ENCODE measurements around the gene PRRX2. TPM values are rescaled to one million over a fixed set of nuclear protein-coding genes. Genes with fewer than 3 reads are reported as not detected.

The PRRX2 gene
- total and polyA plus RNA-seq, 2 of the 4 experiments (the other 2 are of a cell fraction) = 12.7 to 35.5 TPM

DNA sequence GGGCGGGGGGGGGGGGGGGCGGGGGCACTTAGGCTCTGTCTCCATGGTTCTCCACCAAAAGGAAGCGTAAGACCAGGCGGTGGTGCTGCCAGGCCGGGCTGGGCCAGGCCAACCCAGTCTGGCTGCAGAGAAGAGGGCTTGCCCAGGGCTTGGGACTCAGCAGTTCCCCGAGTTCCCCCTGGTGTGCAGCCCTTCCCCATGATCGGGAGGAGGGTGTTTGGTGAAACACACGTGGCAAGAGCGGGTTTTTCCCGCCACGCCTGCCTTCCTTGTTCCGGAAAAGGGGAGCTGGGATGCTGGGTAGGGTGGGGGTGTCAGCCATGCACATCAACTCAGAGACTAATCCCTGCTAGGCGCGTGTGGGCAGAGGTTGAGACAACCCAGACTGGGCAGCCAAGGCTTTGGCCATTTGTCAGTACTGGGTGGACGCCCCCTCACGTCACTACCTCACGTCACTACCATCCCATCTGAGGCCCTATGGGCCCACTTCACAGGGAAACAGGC is 32.9 kb downstream of the PRRX2 start:
- in situ Hi-C loops (cut with MboI; ENCODE audit: low sequenced_read_pairs) = no loop called here
- peak overlapping the region; percentile 34 for H3K9ac ChIP-seq (ENCODE audit: low read depth, low read length)
- no peak overlapping the region for H3K4me2 ChIP-seq (ENCODE audit: low read depth, low read length)

More for the DNA sequence above, 32.9 kb downstream of the PRRX2 start:
- peaks cover 11% of the 10 kb centered on the region for H3K36me3 ChIP-seq (ENCODE audit: control insufficient read depth, insufficient read depth, low read length)
- ATAC-seq (ENCODE audit: low read depth) (no peak; the same call in 1 of the 2 replicates), DNase-seq (no peak)
- peak overlapping the region; percentile 99 for H2BK120ac ChIP-seq (ENCODE audit: low read depth, low read length)
- intact Hi-C loops (cut with micrococcal nuclease) (no loop called here), dilution Hi-C loops (cut with HindIII; ENCODE audit: low sequenced_read_pairs, unreplicated experiment) (no loop called here)
- BruUV-seq (replicated peaks) = no TSS peak
- H2AK5ac ChIP-seq (ENCODE audit: low read depth, low read length) = peak overlapping the region; percentile 100
- no peaks in the 10 kb centered on the region for H3K9me3 ChIP-seq (ENCODE audit: control insufficient read depth, insufficient read depth, low read length)
- peak overlapping the region; percentile 55 for H3K18ac ChIP-seq (ENCODE audit: low read depth, low read length)
- H3K14ac ChIP-seq (replicated peaks; ENCODE audit: low read depth, low read length) = peak overlapping the region; percentile 79
- H2BK5ac ChIP-seq (ENCODE audit: low read depth, low read length, poor library complexity, severe bottlenecking) = peak overlapping the region; percentile 92
- TF ChIP-seq, protein P1, sequence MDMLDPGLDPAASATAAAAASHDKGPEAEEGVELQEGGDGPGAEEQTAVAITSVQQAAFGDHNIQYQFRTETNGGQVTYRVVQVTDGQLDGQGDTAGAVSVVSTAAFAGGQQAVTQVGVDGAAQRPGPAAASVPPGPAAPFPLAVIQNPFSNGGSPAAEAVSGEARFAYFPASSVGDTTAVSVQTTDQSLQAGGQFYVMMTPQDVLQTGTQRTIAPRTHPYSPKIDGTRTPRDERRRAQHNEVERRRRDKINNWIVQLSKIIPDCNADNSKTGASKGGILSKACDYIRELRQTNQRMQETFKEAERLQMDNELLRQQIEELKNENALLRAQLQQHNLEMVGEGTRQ (IDR thresholded peaks at IDR 0.05; ENCODE audit: low read depth, low read length) = no peak
- no peak for TF ChIP-seq RFX5 (IDR thresholded peaks at IDR 0.05; ENCODE audit: low read depth, low read length)
- TF ChIP-seq CHD1 (IDR thresholded peaks at IDR 0.05; ENCODE audit: low read depth, low read length) = no peak
- TF ChIP-seq MAFK (IDR thresholded peaks at IDR 0.05; ENCODE audit: low read depth, low read length) = no peak
- TF ChIP-seq, protein P2, sequence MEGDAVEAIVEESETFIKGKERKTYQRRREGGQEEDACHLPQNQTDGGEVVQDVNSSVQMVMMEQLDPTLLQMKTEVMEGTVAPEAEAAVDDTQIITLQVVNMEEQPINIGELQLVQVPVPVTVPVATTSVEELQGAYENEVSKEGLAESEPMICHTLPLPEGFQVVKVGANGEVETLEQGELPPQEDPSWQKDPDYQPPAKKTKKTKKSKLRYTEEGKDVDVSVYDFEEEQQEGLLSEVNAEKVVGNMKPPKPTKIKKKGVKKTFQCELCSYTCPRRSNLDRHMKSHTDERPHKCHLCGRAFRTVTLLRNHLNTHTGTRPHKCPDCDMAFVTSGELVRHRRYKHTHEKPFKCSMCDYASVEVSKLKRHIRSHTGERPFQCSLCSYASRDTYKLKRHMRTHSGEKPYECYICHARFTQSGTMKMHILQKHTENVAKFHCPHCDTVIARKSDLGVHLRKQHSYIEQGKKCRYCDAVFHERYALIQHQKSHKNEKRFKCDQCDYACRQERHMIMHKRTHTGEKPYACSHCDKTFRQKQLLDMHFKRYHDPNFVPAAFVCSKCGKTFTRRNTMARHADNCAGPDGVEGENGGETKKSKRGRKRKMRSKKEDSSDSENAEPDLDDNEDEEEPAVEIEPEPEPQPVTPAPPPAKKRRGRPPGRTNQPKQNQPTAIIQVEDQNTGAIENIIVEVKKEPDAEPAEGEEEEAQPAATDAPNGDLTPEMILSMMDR (conservative IDR thresholded peaks at IDR 0.05; ENCODE audit: low read depth, low read length) = no peak
- no peak for TF ChIP-seq SMC3 (IDR thresholded peaks at IDR 0.05; ENCODE audit: low read depth, low read length)
- no peak for TF ChIP-seq CEBPB (IDR thresholded peaks at IDR 0.05; ENCODE audit: low read depth, low read length)
- TF ChIP-seq FOS (IDR thresholded peaks at IDR 0.05; ENCODE audit: low read depth, low read length) = no peak
- no peak for TF ChIP-seq RCOR1 (IDR thresholded peaks at IDR 0.05; ENCODE audit: insufficient replicate concordance, low read length)
- TF ChIP-seq BHLHE40 (IDR thresholded peaks at IDR 0.05; ENCODE audit: low read depth, low read length) = no peak
- no peak for TF ChIP-seq MXI1 (IDR thresholded peaks at IDR 0.05; ENCODE audit: borderline replicate concordance, low read depth, low read length)
- no peak for TF ChIP-seq RAD21 (IDR thresholded peaks at IDR 0.05; ENCODE audit: low read length)
- TF ChIP-seq MAZ (IDR thresholded peaks at IDR 0.05; ENCODE audit: borderline replicate concordance, low read depth, low read length) = no peak
- peak overlapping the region; percentile 99 for H3K4ac ChIP-seq (ENCODE audit: low read depth, low read length)
- H3K27me3 ChIP-seq (ENCODE audit: control insufficient read depth, insufficient read depth, low read length) = no peaks in the 10 kb centered on the region
- H4K20me1 ChIP-seq (ENCODE audit: insufficient read depth, low read length) = no peaks in the 10 kb centered on the region
- peaks cover 31% of the 10 kb centered on the region for H3K9me1 ChIP-seq (ENCODE audit: insufficient read depth, low read length)
- peak overlapping the region; percentile 86 for H4K5ac ChIP-seq (ENCODE audit: low read depth, low read length)
- POLR2A ChIA-PET (ENCODE audit: unreplicated experiment) = interaction anchor here (0.6 to 1.0 kb wide), 2 partner anchors 14 to 28 kb away, joined by 4 to 9 read pairs; no protein-coding TSS in a partner anchor
- WGBS, 2 experiments (ENCODE audit: extremely low coverage in 2 of 2, insufficient read length in 1 of 2) = 45% methylated on average over 2 of the region's 17 CpGs; no CpG with 5 or more reads in 1 of the 2 experiments
- H3K4me1 ChIP-seq (ENCODE audit: control insufficient read depth, insufficient read depth, low read length) = peaks cover 47% of the 10 kb centered on the region
- H2AFZ ChIP-seq (replicated peaks; ENCODE audit: low read length, poor library complexity) = peak overlapping the region; percentile 47
- peak overlapping the region; percentile 100 for H4K91ac ChIP-seq (ENCODE audit: insufficient read depth, low read depth, low read length)
- peak overlapping the region; percentile 50; the same call in 1 of the 2 replicates for H3K56ac ChIP-seq (ENCODE audit: extremely low read depth, insufficient read depth, low read length)
- H4K8ac ChIP-seq (ENCODE audit: low read depth in 2 of 2, low read length in 2 of 2) = peak overlapping the region; percentile 82 to 99
- CTCF ChIA-PET = interaction anchor here (1.7 kb wide), 1 partner anchor 14 kb away, joined by 6 read pairs; no protein-coding TSS in a partner anchor
- peak overlapping the region; percentile 96 for H3K27ac ChIP-seq (ENCODE audit: insufficient read depth, low read length)
- peak overlapping the region; percentile 98 for H2BK20ac ChIP-seq (ENCODE audit: low read depth, low read length)
- peak overlapping the region; percentile 98 for H2AK9ac ChIP-seq (replicated peaks; ENCODE audit: low read depth, low read length, poor library complexity)
- peak overlapping the region; percentile 68 for H3K23ac ChIP-seq (ENCODE audit: low read depth, low read length)
- peaks cover 31 to 89% of the 10 kb centered on the region in 2 experiments for H3K79me1 ChIP-seq (ENCODE audit: low read depth in 1 of 2, low read length in 2 of 2)
- H2BK15ac ChIP-seq (ENCODE audit: low read depth, low read length) = peak overlapping the region; percentile 87; the same call in 2 of the 3 replicates
- no peak overlapping the region for H3K4me3 ChIP-seq (ENCODE audit: insufficient read depth, low read depth, low read length)

Data from IMR-90 (cell line).